KMS-11 (cell line): ENCODE data around the gene CHP1.

Source experiments
- H2AFZ ChIP-seq: fragments of 200-600 bp; sonication (generic); 2 replicates; pipeline ENCODE4 v1.6.1; 2016; ENCODE audit warnings: antibody characterized with exemption, mixed run types, low read depth
- H3K27ac ChIP-seq: fragments of 200-600 bp; sonication (generic); 2 replicates; pipeline ENCODE4 v1.6.1; 2016; ENCODE audit warnings: mild to moderate bottlenecking, mixed run types
- H3K27me3 ChIP-seq: fragments of 200-600 bp; sonication (generic); 2 replicates; pipeline ENCODE4 v1.6.1; 2017; ENCODE audit warnings: mild to moderate bottlenecking, low read depth, mixed run types, moderate library complexity; ENCODE audit not compliant: insufficient read depth
- H3K36me3 ChIP-seq: fragments of 200-600 bp; sonication (generic); 2 replicates; pipeline ENCODE4 v1.6.1; 2017; ENCODE audit warnings: mild to moderate bottlenecking, mixed run types; ENCODE audit not compliant: insufficient read depth
- H3K4me1 ChIP-seq: fragments of 200-600 bp; sonication (generic); 2 replicates; pipeline ENCODE4 v1.6.1; 2016; ENCODE audit warnings: mild to moderate bottlenecking, low read depth, mixed run types; ENCODE audit not compliant: poor library complexity, severe bottlenecking
- H3K4me2 ChIP-seq: fragments of 200-600 bp; sonication (generic); 2 replicates; pipeline ENCODE4 v1.7.0; 2016; ENCODE audit warnings: mild to moderate bottlenecking, mixed run types
- H3K4me3 ChIP-seq: fragments of 200-600 bp; sonication (generic); IDR thresholded peaks from 2 replicates; pipeline ENCODE4 v1.6.1; 2017; ENCODE audit warnings: low read depth, low read length, mixed read lengths; ENCODE audit not compliant: insufficient read depth
- H3K79me2 ChIP-seq: fragments of 200-600 bp; sonication (generic); 2 replicates; pipeline ENCODE4 v1.6.1; 2016; ENCODE audit warnings: low read depth, mixed run types; ENCODE audit not compliant: insufficient read depth
- H3K9ac ChIP-seq: fragments of 200-600 bp; sonication (generic); 2 replicates; pipeline ENCODE4 v1.6.1; 2016; ENCODE audit warnings: mild to moderate bottlenecking, mixed run types
- H4K20me1 ChIP-seq: fragments of 200-600 bp; sonication (generic); 2 replicates; pipeline ENCODE4 v1.6.1; 2016; ENCODE audit warnings: mild to moderate bottlenecking, mixed run types; ENCODE audit not compliant: insufficient read depth
- CTCF ChIP-seq: fragments of 200-600 bp; sonication (generic); conservative IDR thresholded peaks from 2 replicates; pipeline ENCODE4 v1.6.1; 2017; ENCODE audit warnings: low read depth, mild to moderate bottlenecking, antibody characterized with exemption, low read length, moderate library complexity, mixed read lengths

Gene CHP1

GRCh38 chr15:41215708-41216107 lies 15.4 kb upstream of the CHP1 start:
- TF ChIP-seq CTCF: no peak
- Histone ChIP-seq H3K9ac (no peak overlapping the region), H3K36me3 (no peaks in the 10 kb centered on the region), H3K27me3 (no peaks in the 10 kb centered on the region), H3K4me1 (no peaks in the 10 kb centered on the region), H2AFZ (no peak overlapping the region), H3K79me2 (no peaks in the 10 kb centered on the region), H3K27ac (no peak overlapping the region), H3K4me3 (no peak overlapping the region), H3K4me2 (no peak overlapping the region), H4K20me1 (no peaks in the 10 kb centered on the region)

GRCh38 chr15:41218851-41219250 lies 12.2 kb upstream of the CHP1 start:
- no peaks in the 10 kb centered on the region for H4K20me1 ChIP-seq
- H3K27ac ChIP-seq: no peak overlapping the region
- H3K36me3 ChIP-seq: no peaks in the 10 kb centered on the region
- H2AFZ ChIP-seq: no peak overlapping the region
- no peaks in the 10 kb centered on the region for H3K4me1 ChIP-seq
- no peak overlapping the region for H3K9ac ChIP-seq
- H3K79me2 ChIP-seq: no peaks in the 10 kb centered on the region
- H3K27me3 ChIP-seq: no peaks in the 10 kb centered on the region
- H3K4me3 ChIP-seq: no peak overlapping the region
- no peak overlapping the region for H3K4me2 ChIP-seq
- TF ChIP-seq CTCF: no peak

GRCh38 chr15:41219381-41219780 lies 11.7 kb upstream of the CHP1 start:
- Histone ChIP-seq H3K4me2 (no peak overlapping the region), H3K36me3 (no peaks in the 10 kb centered on the region), H3K79me2 (no peaks in the 10 kb centered on the region), H4K20me1 (no peaks in the 10 kb centered on the region), H3K4me1 (no peaks in the 10 kb centered on the region), H3K4me3 (no peak overlapping the region), H3K27me3 (no peaks in the 10 kb centered on the region), H2AFZ (no peak overlapping the region), H3K27ac (no peak overlapping the region), H3K9ac (no peak overlapping the region)
- no peak for TF ChIP-seq CTCF

GRCh38 chr15:41230345-41230649 lies 771 bp upstream of the CHP1 start:
- no peak for TF ChIP-seq CTCF
- no peak overlapping the region for H3K4me3 ChIP-seq
- peaks cover 18% of the 10 kb centered on the region for H3K4me1 ChIP-seq
- H3K9ac ChIP-seq: no peak overlapping the region
- H3K36me3 ChIP-seq: no peaks in the 10 kb centered on the region
- peaks cover 13% of the 10 kb centered on the region for H3K79me2 ChIP-seq
- peak overlapping the region; percentile 70 for H2AFZ ChIP-seq
- no peak overlapping the region for H3K27ac ChIP-seq
- H3K4me2 ChIP-seq: peak overlapping the region; percentile 40; the same call in 1 of the 2 replicates
- no peaks in the 10 kb centered on the region for H4K20me1 ChIP-seq
- H3K27me3 ChIP-seq: no peaks in the 10 kb centered on the region
